ENCODE data around the gene MAGI1. TPM values are rescaled to one million over a fixed set of nuclear protein-coding genes. Genes with fewer than 3 reads are reported as not detected.

The MAGI1 gene
- total RNA-seq, 4 donors from 2014 or later, result 7.6 to 42.9 (median 37.0) TPM

DNA sequence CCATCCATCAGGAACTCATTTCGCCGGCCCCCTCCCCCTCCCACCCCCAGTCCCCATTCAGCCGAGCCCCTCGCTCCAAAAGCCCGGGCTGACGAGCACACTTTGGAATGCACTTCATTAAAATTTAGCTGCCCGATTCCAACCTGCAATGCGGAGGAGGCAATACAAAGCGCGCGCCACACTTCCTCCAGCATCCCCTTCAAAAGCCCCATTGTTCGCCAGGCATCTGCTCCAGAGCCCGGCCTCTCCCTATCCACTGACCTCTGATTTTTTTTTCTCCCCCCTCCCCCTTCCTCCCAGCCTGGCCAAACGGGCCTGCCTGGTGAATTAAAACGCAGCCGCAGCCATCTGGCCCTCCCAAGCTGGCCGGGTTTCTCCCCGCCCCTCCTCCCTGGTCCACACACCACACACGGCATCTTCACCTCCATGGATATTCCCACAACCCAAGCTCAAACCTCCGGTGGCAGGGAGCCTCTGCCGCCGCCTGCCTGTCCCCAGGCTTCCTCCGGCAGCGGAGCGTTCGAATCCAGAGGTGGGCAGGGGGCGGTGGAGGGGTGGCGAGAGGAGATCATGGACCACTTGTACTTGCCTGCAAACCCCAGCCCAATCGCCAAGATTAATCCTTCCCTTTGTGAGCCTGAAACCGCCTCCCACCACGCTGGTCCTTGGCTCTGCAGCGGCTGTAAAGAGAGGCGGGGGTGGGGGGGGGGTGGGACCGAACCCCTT, 441.3 kb downstream of the MAGI1 start:
- Histone ChIP-seq H3K4me1 (peaks cover 0 to 3% of the 10 kb centered on the region in 2 donors), H3K4me3 (peak overlapping the region; percentile 8 to 32), H3K9me3 (no peaks in the 10 kb centered on the region), H3K27me3 (no peaks in the 10 kb centered on the region), H3K27ac (no peak overlapping the region), H3K36me3 (no peaks in the 10 kb centered on the region)
- intact Hi-C loops (cut with DNase I; ENCODE audit: low total_unique reads), result no loop called here
- TF ChIP-seq POLR2A (IDR thresholded peaks at IDR 0.05), result no peak
- TF ChIP-seq CTCF (IDR thresholded peaks at IDR 0.05), result no peak
- DNase-seq, result no peak

- no peaks in the 10 kb centered on the region for H3K36me3 ChIP-seq
- intact Hi-C loops (cut with DNase I; ENCODE audit: low total_unique reads), result no loop called here
- peak overlapping the region; percentile 8 to 32 for H3K4me3 ChIP-seq
- DNase-seq, result no peak
- TF ChIP-seq POLR2A (IDR thresholded peaks at IDR 0.05) (no peak), CTCF (IDR thresholded peaks at IDR 0.05) (no peak)
- peaks cover 0 to 3% of the 10 kb centered on the region in 2 donors for H3K4me1 ChIP-seq
- H3K9me3 ChIP-seq, result no peaks in the 10 kb centered on the region
- H3K27me3 ChIP-seq, result no peaks in the 10 kb centered on the region
- H3K27ac ChIP-seq, result no peak overlapping the region
These were observed 442.0 kb downstream of the MAGI1 start for GRCh38 chr3:65596571-65597225.

- Histone ChIP-seq H3K9me3 (no peaks in the 10 kb centered on the region), H3K4me3 (no peak overlapping the region), H3K27me3 (no peaks in the 10 kb centered on the region), H3K27ac (no peak overlapping the region), H3K36me3 (no peaks in the 10 kb centered on the region), H3K4me1 (peaks cover 0 to 3% of the 10 kb centered on the region in 2 donors)
- intact Hi-C loops (cut with DNase I; ENCODE audit: low total_unique reads), result no loop called here
- DNase-seq, result no peak
- TF ChIP-seq POLR2A (IDR thresholded peaks at IDR 0.05), result no peak
- TF ChIP-seq CTCF (IDR thresholded peaks at IDR 0.05), result no peak
These were observed 442.8 kb downstream of the MAGI1 start for GRCh38 chr3:65596029-65596300.

DNA sequence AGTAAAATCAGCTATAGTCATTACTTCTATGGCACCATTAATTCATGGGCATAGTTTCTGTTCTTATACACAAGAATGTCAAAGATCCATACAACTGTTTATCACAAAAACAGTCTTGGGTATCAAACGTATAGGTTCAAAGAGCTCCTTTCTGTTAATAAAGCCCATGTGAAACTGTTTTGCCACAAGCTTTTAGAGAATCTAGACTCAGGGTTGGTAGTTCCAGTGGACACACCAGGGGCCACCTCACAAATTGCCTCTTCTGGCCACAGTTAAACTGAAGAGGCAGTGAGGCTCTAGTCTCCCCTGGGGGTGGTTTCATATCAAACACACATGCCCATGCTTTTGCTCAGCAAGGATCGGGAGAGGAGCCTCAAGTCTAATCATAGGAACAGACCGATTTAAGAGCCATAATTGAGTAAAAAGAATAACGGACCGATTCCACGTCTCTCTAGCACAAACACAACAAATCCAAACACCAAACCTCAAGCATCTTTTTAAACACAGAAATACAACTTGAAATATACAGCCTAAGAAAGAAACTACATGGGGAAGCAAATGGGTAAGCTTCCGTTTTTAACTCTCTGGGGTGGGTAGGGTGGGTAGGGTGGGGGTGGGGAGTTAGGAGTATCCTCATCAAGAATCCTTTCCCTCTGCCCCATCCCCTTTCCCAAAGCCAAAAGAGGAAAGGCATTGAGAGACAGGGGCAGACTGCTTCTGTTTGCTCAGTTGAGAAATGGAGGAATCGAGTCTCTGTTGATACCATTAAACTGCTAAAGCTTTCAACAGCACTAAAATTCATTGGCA, 443.3 kb downstream of the MAGI1 start:
- H3K4me3 ChIP-seq, result no peak overlapping the region
- no peak overlapping the region for H3K27ac ChIP-seq
- no peak for DNase-seq
- H3K9me3 ChIP-seq, result no peaks in the 10 kb centered on the region
- H3K4me1 ChIP-seq, result peaks cover 0 to 3% of the 10 kb centered on the region in 2 donors
- H3K36me3 ChIP-seq, result no peaks in the 10 kb centered on the region
- no peaks in the 10 kb centered on the region for H3K27me3 ChIP-seq
- no peak for TF ChIP-seq CTCF (IDR thresholded peaks at IDR 0.05)
- no peak for TF ChIP-seq POLR2A (IDR thresholded peaks at IDR 0.05)
- intact Hi-C loops (cut with DNase I; ENCODE audit: low total_unique reads), result no loop called here

Measured in uterus (tissue), 4 donors.